DND-41 (cell line): ENCODE results near the gene PI4KA.

Experiments used
- EZH2 ChIP-seq: IDR thresholded peaks from 3 replicates; pipeline ENCODE4 v1.6.1; 2012; ENCODE audit warnings: borderline replicate concordance, low read depth, mild to moderate bottlenecking, moderate library complexity, low read length, inconsistent platforms; ENCODE audit not compliant: severe bottlenecking
- TF ChIP-seq, protein P1 (sequence below): IDR thresholded peaks from 2 replicates; pipeline ENCODE4 v1.5.1; 2012; ENCODE audit warnings: borderline replicate concordance, low read length, moderate library complexity, mild to moderate bottlenecking; ENCODE audit not compliant: poor library complexity, severe bottlenecking; ENCODE audit errors: extremely low read depth

- TF ChIP-seq, protein P1, sequence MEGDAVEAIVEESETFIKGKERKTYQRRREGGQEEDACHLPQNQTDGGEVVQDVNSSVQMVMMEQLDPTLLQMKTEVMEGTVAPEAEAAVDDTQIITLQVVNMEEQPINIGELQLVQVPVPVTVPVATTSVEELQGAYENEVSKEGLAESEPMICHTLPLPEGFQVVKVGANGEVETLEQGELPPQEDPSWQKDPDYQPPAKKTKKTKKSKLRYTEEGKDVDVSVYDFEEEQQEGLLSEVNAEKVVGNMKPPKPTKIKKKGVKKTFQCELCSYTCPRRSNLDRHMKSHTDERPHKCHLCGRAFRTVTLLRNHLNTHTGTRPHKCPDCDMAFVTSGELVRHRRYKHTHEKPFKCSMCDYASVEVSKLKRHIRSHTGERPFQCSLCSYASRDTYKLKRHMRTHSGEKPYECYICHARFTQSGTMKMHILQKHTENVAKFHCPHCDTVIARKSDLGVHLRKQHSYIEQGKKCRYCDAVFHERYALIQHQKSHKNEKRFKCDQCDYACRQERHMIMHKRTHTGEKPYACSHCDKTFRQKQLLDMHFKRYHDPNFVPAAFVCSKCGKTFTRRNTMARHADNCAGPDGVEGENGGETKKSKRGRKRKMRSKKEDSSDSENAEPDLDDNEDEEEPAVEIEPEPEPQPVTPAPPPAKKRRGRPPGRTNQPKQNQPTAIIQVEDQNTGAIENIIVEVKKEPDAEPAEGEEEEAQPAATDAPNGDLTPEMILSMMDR: no peak
- no peak for TF ChIP-seq EZH2
These were observed 44.5 kb upstream of the PI4KA start for GRCh38 chr22:20903093-20903492.
